ENCODE results near the gene TP53AIP1. TPM values are rescaled to one million over a fixed set of nuclear protein-coding genes. Genes with fewer than 3 reads are reported as not detected.

The TP53AIP1 gene
- polyA plus RNA-seq, 1 donor from 2014 or later: not detected

GRCh38 chr11:128938156-128938885, 4.3 kb downstream of the TP53AIP1 start:
- Mint-ChIP-seq H3K36me3 (no peaks in the 10 kb centered on the region), H3K4me1 (no peaks in the 10 kb centered on the region), H3K4me3 (no peak overlapping the region), H3K9me3 (peaks cover 0 to 4% (median 0%) of the 10 kb centered on the region in 3 donors), H3K27ac (no peak overlapping the region), H3K27me3 (peaks cover 17% of the 10 kb centered on the region)

GRCh38 chr11:128937480-128937879, 5.2 kb downstream of the TP53AIP1 start:
- no peak overlapping the region for H3K27ac Mint-ChIP-seq
- H3K9me3 Mint-ChIP-seq: peaks cover 0 to 4% (median 0%) of the 10 kb centered on the region in 3 donors
- H3K27me3 Mint-ChIP-seq: peaks cover 17% of the 10 kb centered on the region
- no peak overlapping the region for H3K4me3 Mint-ChIP-seq
- H3K36me3 Mint-ChIP-seq: no peaks in the 10 kb centered on the region
- H3K4me1 Mint-ChIP-seq: no peaks in the 10 kb centered on the region

- Mint-ChIP-seq H3K36me3 (no peaks in the 10 kb centered on the region), H3K27me3 (peaks cover 15% of the 10 kb centered on the region), H3K9me3 (peaks cover 0 to 4% (median 0%) of the 10 kb centered on the region in 3 donors), H3K4me1 (no peaks in the 10 kb centered on the region), H3K27ac (no peak overlapping the region), H3K4me3 (no peak overlapping the region)
Measured at GRCh38 chr11:128936606-128937251, 5.9 kb downstream of the TP53AIP1 start.

- no peak overlapping the region for H3K27ac Mint-ChIP-seq
Measured at GRCh38 chr11:128934926-128935325, 7.7 kb downstream of the TP53AIP1 start.

GRCh38 chr11:128934351-128934750, 8.3 kb downstream of the TP53AIP1 start:
- peaks cover 0 to 4% (median 0%) of the 10 kb centered on the region in 3 donors for H3K9me3 Mint-ChIP-seq
- H3K4me3 Mint-ChIP-seq: no peak overlapping the region
- H3K27me3 Mint-ChIP-seq: peaks cover 5% of the 10 kb centered on the region
- peaks cover 0 to 3% (median 2%) of the 10 kb centered on the region in 3 donors for H3K4me1 Mint-ChIP-seq
- no peak overlapping the region for H3K27ac Mint-ChIP-seq
- no peaks in the 10 kb centered on the region for H3K36me3 Mint-ChIP-seq

More at GRCh38 chr11:128934926-128935325, 7.7 kb downstream of the TP53AIP1 start:
- Mint-ChIP-seq H3K4me1 (no peaks in the 10 kb centered on the region), H3K4me3 (no peak overlapping the region), H3K27me3 (peaks cover 5% of the 10 kb centered on the region), H3K36me3 (no peaks in the 10 kb centered on the region), H3K9me3 (peaks cover 0 to 4% (median 0%) of the 10 kb centered on the region in 3 donors)

- peaks cover 1 to 8% (median 4%) of the 10 kb centered on the region in 3 donors for H3K4me1 Mint-ChIP-seq
- H3K27ac Mint-ChIP-seq: peak overlapping the region in 1 of 3 donors; percentile 21
- peaks cover 0 to 4% (median 0%) of the 10 kb centered on the region in 3 donors for H3K9me3 Mint-ChIP-seq
- peaks cover 5% of the 10 kb centered on the region for H3K27me3 Mint-ChIP-seq
- H3K36me3 Mint-ChIP-seq: no peaks in the 10 kb centered on the region
- peak overlapping the region in 1 of 4 donors; percentile 30 for H3K4me3 Mint-ChIP-seq
Measured at GRCh38 chr11:128933481-128934178, 9.0 kb downstream of the TP53AIP1 start.

- Mint-ChIP-seq H3K4me1 (peaks cover 10 to 17% (median 14%) of the 10 kb centered on the region in 3 donors), H3K27me3 (peaks cover 9% of the 10 kb centered on the region), H3K27ac (no peak overlapping the region)
Measured at GRCh38 chr11:128931668-128932067, 11.0 kb downstream of the TP53AIP1 start.

GRCh38 chr11:128931066-128931465, 11.6 kb downstream of the TP53AIP1 start:
- peaks cover 10 to 17% (median 14%) of the 10 kb centered on the region in 3 donors for H3K4me1 Mint-ChIP-seq
- no peak overlapping the region for H3K27ac Mint-ChIP-seq
- H3K9me3 Mint-ChIP-seq: peaks cover 0 to 4% (median 0%) of the 10 kb centered on the region in 3 donors
- H3K4me3 Mint-ChIP-seq: no peak overlapping the region
- H3K36me3 Mint-ChIP-seq: no peaks in the 10 kb centered on the region
- peaks cover 9% of the 10 kb centered on the region for H3K27me3 Mint-ChIP-seq

More at GRCh38 chr11:128931668-128932067, 11.0 kb downstream of the TP53AIP1 start:
- no peak overlapping the region for H3K4me3 Mint-ChIP-seq
- H3K36me3 Mint-ChIP-seq: no peaks in the 10 kb centered on the region
- H3K9me3 Mint-ChIP-seq: peaks cover 0 to 4% (median 0%) of the 10 kb centered on the region in 3 donors

- Mint-ChIP-seq H3K36me3 (no peaks in the 10 kb centered on the region), H3K4me1 (peaks cover 10 to 17% (median 14%) of the 10 kb centered on the region in 3 donors), H3K27ac (peak overlapping the region in 1 of 3 donors; percentile 51), H3K9me3 (peaks cover 0 to 4% (median 0%) of the 10 kb centered on the region in 3 donors), H3K4me3 (peak overlapping the region in 1 of 4 donors; percentile 53), H3K27me3 (peaks cover 9% of the 10 kb centered on the region)
Measured at GRCh38 chr11:128929991-128930390, 12.7 kb downstream of the TP53AIP1 start.

- Mint-ChIP-seq H3K27ac (peak overlapping the region in 1 of 3 donors; percentile 51), H3K4me3 (peak overlapping the region in 2 of 4 donors; percentile 33 to 53), H3K9me3 (peaks cover 0 to 4% (median 0%) of the 10 kb centered on the region in 3 donors), H3K27me3 (peaks cover 9% of the 10 kb centered on the region), H3K4me1 (peaks cover 10 to 17% (median 14%) of the 10 kb centered on the region in 3 donors), H3K36me3 (no peaks in the 10 kb centered on the region)
Measured at GRCh38 chr11:128929468-128929867, 13.2 kb downstream of the TP53AIP1 start.

GRCh38 chr11:128928400-128928799, 14.3 kb downstream of the TP53AIP1 start:
- H3K36me3 Mint-ChIP-seq: no peaks in the 10 kb centered on the region
- H3K4me3 Mint-ChIP-seq: peak overlapping the region in 3 of 4 donors; percentile 51 to 84 (median 63)
- peaks cover 10 to 17% (median 14%) of the 10 kb centered on the region in 3 donors for H3K4me1 Mint-ChIP-seq
- no peaks in the 10 kb centered on the region for H3K9me3 Mint-ChIP-seq
- peak overlapping the region in 1 of 3 donors; percentile 24 for H3K27ac Mint-ChIP-seq
- peaks cover 9% of the 10 kb centered on the region for H3K27me3 Mint-ChIP-seq

GRCh38 chr11:128927683-128928336, 14.9 kb downstream of the TP53AIP1 start:
- Mint-ChIP-seq H3K27ac (no peak overlapping the region), H3K36me3 (no peaks in the 10 kb centered on the region), H3K9me3 (no peaks in the 10 kb centered on the region), H3K4me3 (peak overlapping the region in 3 of 4 donors; percentile 51 to 84 (median 70)), H3K4me1 (peaks cover 10 to 17% (median 14%) of the 10 kb centered on the region in 3 donors), H3K27me3 (peaks cover 9% of the 10 kb centered on the region)

- Mint-ChIP-seq H3K27me3 (peaks cover 10% of the 10 kb centered on the region), H3K4me3 (peak overlapping the region in 1 of 4 donors; percentile 4)
Measured at GRCh38 chr11:128927108-128927461, 15.6 kb downstream of the TP53AIP1 start.

GRCh38 chr11:128926437-128927107, 16.1 kb downstream of the TP53AIP1 start:
- Mint-ChIP-seq H3K4me3 (peak overlapping the region in 1 of 4 donors; percentile 4), H3K27me3 (peaks cover 6% of the 10 kb centered on the region), H3K9me3 (no peaks in the 10 kb centered on the region), H3K4me1 (peaks cover 10 to 21% (median 14%) of the 10 kb centered on the region in 3 donors), H3K27ac (no peak overlapping the region), H3K36me3 (no peaks in the 10 kb centered on the region)

More at GRCh38 chr11:128927108-128927461, 15.6 kb downstream of the TP53AIP1 start:
- H3K4me1 Mint-ChIP-seq: peaks cover 10 to 20% (median 14%) of the 10 kb centered on the region in 3 donors
- H3K9me3 Mint-ChIP-seq: no peaks in the 10 kb centered on the region
- no peaks in the 10 kb centered on the region for H3K36me3 Mint-ChIP-seq
- no peak overlapping the region for H3K27ac Mint-ChIP-seq

All from IgD-negative memory B cell (primary cell).